H1 (cell line): ENCODE measurements around the gene KCNC4. TPM values are rescaled to one million over a fixed set of nuclear protein-coding genes. Genes with fewer than 3 reads are reported as not detected.

Source experiments
- CTCF ChIA-PET: fragments of 300-600 bp; sonication (Branson Sonifier 250); formaldehyde crosslinking; loops from one replicate; lab custom pipeline; 2021; ENCODE audit not compliant: partially characterized antibody; lab: Charles Lee
- POLR2A ChIA-PET: fragments of 300-600 bp; sonication (Branson Sonifier 250); formaldehyde crosslinking; loops from one replicate; lab custom pipeline; 2021; ENCODE audit warnings: inconsistent platforms; ENCODE audit not compliant: partially characterized antibody; lab: Charles Lee
- DNase-seq, 2 experiments: peaks; one replicate each; pipeline versions ENCODE4 v3.0.0 to v3.0.0-alpha.2; 2010 to 2022; ENCODE audit warnings: low spot score in 2 of 2, low read depth in 1 of 2, mixed read lengths in 1 of 2
- FAIRE-seq: peaks from 2 replicates; lab custom pipeline; 2011; peaks lifted over from hg19 to GRCh38; lab: Jason Lieb, UNC
- H2AFZ ChIP-seq: 2 replicates; pipeline ENCODE4 v1.8.1; 2012; ENCODE audit warnings: low read length, inconsistent platforms
- H2AK5ac ChIP-seq: 2 replicates; pipeline ENCODE4 v1.6.1; 2013; ENCODE audit warnings: low read depth, low read length
- H2BK120ac ChIP-seq: replicated peaks from 2 replicates; pipeline ENCODE3; 2013; ENCODE audit warnings: low read depth, low read length, inconsistent platforms
- H2BK12ac ChIP-seq: 2 replicates; pipeline ENCODE4 v1.6.1; 2013; ENCODE audit warnings: low read depth, low read length
- H2BK15ac ChIP-seq: 2 replicates; pipeline ENCODE4 v1.6.1; 2013; ENCODE audit warnings: low read length
- H2BK20ac ChIP-seq: 2 replicates; pipeline ENCODE4 v1.6.1; 2013; ENCODE audit warnings: low read length
- H2BK5ac ChIP-seq: 2 replicates; pipeline ENCODE4 v1.6.1; 2013; ENCODE audit warnings: low read depth, low read length
- H3K14ac ChIP-seq: 2 replicates; pipeline ENCODE4 v1.6.1; 2013; ENCODE audit warnings: inconsistent platforms; ENCODE audit not compliant: insufficient read length
- H3K18ac ChIP-seq: 2 replicates; pipeline ENCODE4 v1.6.1; 2013; ENCODE audit warnings: low read length; ENCODE audit errors: extremely low read depth
- H3K23ac ChIP-seq: 2 replicates; pipeline ENCODE4 v1.6.1; 2013; ENCODE audit warnings: inconsistent platforms; ENCODE audit not compliant: insufficient read length
- H3K23me2 ChIP-seq: 2 replicates; pipeline ENCODE4 v1.6.1; 2013; ENCODE audit warnings: low read depth, low read length
- H3K27ac ChIP-seq: 2 replicates; pipeline ENCODE4 v1.6.1; 2011; ENCODE audit warnings: low read depth, low read length, inconsistent platforms
- H3K27me3 ChIP-seq, 4 experiments: replicated peaks in 1 of 4; 1 replicate in 1 of 4; 2 replicates in 3 of 4; pipeline versions ENCODE4 v1.6.1 to v1.8.1; 2011 to 2013; ENCODE audit warnings: low read length in 3 of 4, mild to moderate bottlenecking in 3 of 4, inconsistent platforms in 2 of 4, mixed read lengths in 2 of 4, moderate library complexity in 1 of 4; ENCODE audit not compliant: control insufficient read depth in 3 of 4, insufficient read depth in 3 of 4; ENCODE audit errors: extremely low read depth in 1 of 4
- H3K36me3 ChIP-seq, 4 experiments: 2 replicates each; pipeline versions ENCODE4 v1.6.1 to v1.8.1; 2011 to 2013; ENCODE audit warnings: mild to moderate bottlenecking in 4 of 4, low read length in 3 of 4, moderate library complexity in 2 of 4, control low read depth in 1 of 4, inconsistent platforms in 1 of 4; ENCODE audit not compliant: insufficient read depth in 4 of 4, control insufficient read depth in 2 of 4
- H3K4ac ChIP-seq: replicated peaks from 2 replicates; pipeline ENCODE3; 2013; ENCODE audit warnings: low read length, low read depth, mixed read lengths, inconsistent platforms; ENCODE audit not compliant: insufficient read length
- H3K4me1 ChIP-seq, 4 experiments: replicated peaks in 1 of 4; 1 replicate in 1 of 4; 2 replicates in 3 of 4; pipeline versions ENCODE4 v1.6.1 to v1.8.1; 2011 to 2013; ENCODE audit warnings: low read length in 3 of 4, inconsistent platforms in 2 of 4, mixed read lengths in 1 of 4; ENCODE audit not compliant: insufficient read depth in 4 of 4, control insufficient read depth in 3 of 4
- H3K4me2 ChIP-seq, 2 experiments: 2 replicates each; pipeline versions ENCODE4 v1.6.1 to v1.8.1; 2011 to 2013; ENCODE audit warnings: low read depth in 2 of 2, low read length in 2 of 2, control low read depth in 1 of 2, inconsistent platforms in 1 of 2, mild to moderate bottlenecking in 1 of 2; ENCODE audit not compliant: insufficient read depth in 1 of 2
- H3K4me3 ChIP-seq, 4 experiments: fragments of 200-600, 300-600 bp in 1 of 4; sonication (generic), shearing (Covaris generic), sonication (Bioruptor Twin) in 1 of 4; 2 replicates each; pipeline versions ENCODE4 v1.5.1 to v1.8.1; 2011 to 2016; ENCODE audit warnings: low read length in 4 of 4, low read depth in 3 of 4, control low read depth in 2 of 4, inconsistent platforms in 2 of 4, mild to moderate bottlenecking in 2 of 4, mixed read lengths in 1 of 4, moderate library complexity in 1 of 4; ENCODE audit not compliant: insufficient read depth in 2 of 4; ENCODE audit errors: extremely low read depth in 1 of 4
- H3K56ac ChIP-seq: replicated peaks from 2 replicates; pipeline ENCODE3; 2013; ENCODE audit warnings: low read depth, mild to moderate bottlenecking, mixed read lengths, low read length, inconsistent platforms; ENCODE audit not compliant: insufficient read length
- H3K79me1 ChIP-seq: 2 replicates; pipeline ENCODE4 v1.6.1; 2013; ENCODE audit warnings: low read depth, low read length, control low read depth
- H3K79me2 ChIP-seq, 2 experiments: 2 replicates each; pipeline versions ENCODE4 v1.6.1 to v1.8.1; 2012 to 2013; ENCODE audit warnings: low read length in 2 of 2, mild to moderate bottlenecking in 2 of 2, inconsistent platforms in 1 of 2; ENCODE audit not compliant: insufficient read depth in 2 of 2, control insufficient read depth in 1 of 2
- H3K9ac ChIP-seq, 4 experiments: replicated peaks in 1 of 4; 1 replicate in 1 of 4; 2 replicates in 3 of 4; pipeline versions ENCODE4 v1.6.1 to v1.8.1; 2011 to 2013; ENCODE audit warnings: low read depth in 3 of 4, low read length in 3 of 4, control low read depth in 2 of 4, mild to moderate bottlenecking in 2 of 4, moderate library complexity in 2 of 4, inconsistent platforms in 1 of 4; ENCODE audit errors: extremely low read depth in 1 of 4
- H3K9me3 ChIP-seq, 2 experiments: 2 replicates each; pipeline versions ENCODE4 v1.6.1 to v1.8.1; 2012 to 2013; ENCODE audit warnings: mild to moderate bottlenecking in 2 of 2, moderate library complexity in 2 of 2, control low read depth in 1 of 2, inconsistent platforms in 1 of 2, low read depth in 1 of 2, low read length in 1 of 2, mixed read lengths in 1 of 2; ENCODE audit not compliant: insufficient read depth in 2 of 2
- H4K20me1 ChIP-seq, 2 experiments: replicated peaks in 1 of 2; 2 replicates each; pipeline versions ENCODE3 to v1.8.1; 2011 to 2013; ENCODE audit warnings: inconsistent platforms in 2 of 2, low read length in 2 of 2, mild to moderate bottlenecking in 1 of 2; ENCODE audit not compliant: insufficient read depth in 2 of 2, control insufficient read depth in 1 of 2
- H4K5ac ChIP-seq: 2 replicates; pipeline ENCODE4 v1.6.1; 2013; ENCODE audit warnings: low read length, low read depth, mixed read lengths, inconsistent platforms; ENCODE audit not compliant: insufficient read length
- H4K8ac ChIP-seq: 2 replicates; pipeline ENCODE4 v1.8.0; 2013; ENCODE audit warnings: mild to moderate bottlenecking, moderate library complexity, low read length, inconsistent platforms; ENCODE audit not compliant: insufficient read depth; ENCODE audit errors: extremely low read depth
- H4K91ac ChIP-seq: replicated peaks from 2 replicates; pipeline ENCODE3; 2013; ENCODE audit warnings: low read length, mixed read lengths, inconsistent platforms; ENCODE audit not compliant: insufficient read length
- BACH1 ChIP-seq: IDR thresholded peaks from 2 replicates; pipeline ENCODE4 v1.6.1; 2012; ENCODE audit warnings: low read length, improper control_type of control experiment
- EP300 ChIP-seq, 2 experiments: IDR thresholded peaks; 1 replicate in 1 of 2; 2 replicates in 1 of 2; pipeline ENCODE4 v1.6.1; 2011 to 2012; ENCODE audit warnings: low read depth in 2 of 2, low read length in 2 of 2, mild to moderate bottlenecking in 2 of 2, borderline replicate concordance in 1 of 2, inconsistent platforms in 1 of 2, moderate library complexity in 1 of 2
- FOSL1 ChIP-seq: IDR thresholded peaks from 2 replicates; pipeline ENCODE4 v1.6.1; 2011; ENCODE audit warnings: mild to moderate bottlenecking, low read depth, low read length, moderate library complexity; ENCODE audit not compliant: insufficient read depth
- HDAC6 ChIP-seq: IDR thresholded peaks from one replicate; pipeline ENCODE4 v1.7.1; 2012; ENCODE audit warnings: low read depth, mild to moderate bottlenecking, inconsistent platforms, low read length, moderate library complexity
- JUND ChIP-seq: IDR thresholded peaks from 2 replicates; pipeline ENCODE4 v1.6.1; 2011; ENCODE audit warnings: mild to moderate bottlenecking, improper control_type of control experiment, low read length
- PHF8 ChIP-seq: fragments of 200-600 bp; sonication (generic); conservative IDR thresholded peaks from 2 replicates; pipeline ENCODE4 v1.7.1; 2012; ENCODE audit warnings: low read depth, mild to moderate bottlenecking, inconsistent platforms, low read length, moderate library complexity
- POLR2A ChIP-seq, 2 experiments: IDR thresholded peaks; 1 replicate in 1 of 2; 2 replicates in 1 of 2; pipeline ENCODE4 v1.6.1; 2011; ENCODE audit warnings: low read depth in 2 of 2, low read length in 2 of 2, mild to moderate bottlenecking in 2 of 2; ENCODE audit errors: control extremely low read depth in 1 of 2
- RFX5 ChIP-seq: IDR thresholded peaks from 2 replicates; pipeline ENCODE4 v1.6.1; 2011; ENCODE audit warnings: low read depth, low read length, improper control_type of control experiment, borderline replicate concordance
- RXRA ChIP-seq: IDR thresholded peaks from 2 replicates; pipeline ENCODE4 v1.6.1; 2011; ENCODE audit warnings: low read depth, mild to moderate bottlenecking, low read length, moderate library complexity; ENCODE audit not compliant: insufficient read depth
- SP1 ChIP-seq: IDR thresholded peaks from 2 replicates; pipeline ENCODE4 v1.6.1; 2011; ENCODE audit warnings: low read depth, low read length
- SRF ChIP-seq: IDR thresholded peaks from 2 replicates; pipeline ENCODE4 v1.6.1; 2011; ENCODE audit warnings: mild to moderate bottlenecking, low read depth, low read length, moderate library complexity
- TEAD4 ChIP-seq: IDR thresholded peaks from 2 replicates; pipeline ENCODE4 v1.6.1; 2012; ENCODE audit warnings: low read depth, low read length, inconsistent platforms, mixed read lengths
- YY1 ChIP-seq: IDR thresholded peaks from 2 replicates; pipeline ENCODE4 v1.6.1; 2011; ENCODE audit warnings: low read depth, mild to moderate bottlenecking, low read length
- WGBS, 2 experiments: shearing (Covaris generic) in 1 of 2; methylation state at CpG; one replicate each; pipeline versions ENCODE4 v1.1.6 to v1.1.7; 2013 to 2015; ENCODE audit warnings: low lambda C conversion rate in 2 of 2, mixed read lengths in 2 of 2, inconsistent platforms in 1 of 2, low coverage in 1 of 2, missing lambda C conversion rate in 1 of 2; ENCODE audit not compliant: insufficient replicate concordance in 2 of 2, insufficient coverage in 1 of 2, insufficient read length in 1 of 2; ENCODE audit errors: extremely low coverage in 1 of 2, missing lambda C conversion rate in 1 of 2; 5-methylcytosine and 5-hydroxymethylcytosine counted together
- polyA plus RNA-seq, 7 experiments: library from polyadenylated mRNA; depleted of rRNA in 3 of 7; stranded (reverse) in 5 of 7; unstranded in 2 of 7; fragments of >200 nt in 5 of 7; fragments of 200-250 nt in 2 of 7; gene quantifications; 1 replicate in 5 of 7; 2 replicates in 1 of 7; 4 replicates in 1 of 7; pipeline versions ENCODE4 v1.2.1 to v1.2.3, GENCODE V29; 2011 to 2013; ENCODE audit warnings: missing spikeins in 2 of 7, mixed read lengths in 2 of 7
- total RNA-seq: library from RNA; stranded (reverse); fragmentation: NEBNext Ultra II Directional; extraction: Animal tissue kit (Norgen Biotek cat#: 25700); gene quantifications from 2 replicates; pipeline ENCODE4 v1.2.1, GENCODE V29; 2021
- TF ChIP-seq, protein P1 (sequence below): IDR thresholded peaks from 2 replicates; pipeline ENCODE4 v1.6.1; 2011; ENCODE audit warnings: low read length, improper control_type of control experiment

The KCNC4 gene
- total and polyA plus RNA-seq, 2 of the 8 experiments (the other 6 are each of a cell fraction or from before 2014, with no cell fraction given): 8.1 to 11.2 TPM

DNA sequence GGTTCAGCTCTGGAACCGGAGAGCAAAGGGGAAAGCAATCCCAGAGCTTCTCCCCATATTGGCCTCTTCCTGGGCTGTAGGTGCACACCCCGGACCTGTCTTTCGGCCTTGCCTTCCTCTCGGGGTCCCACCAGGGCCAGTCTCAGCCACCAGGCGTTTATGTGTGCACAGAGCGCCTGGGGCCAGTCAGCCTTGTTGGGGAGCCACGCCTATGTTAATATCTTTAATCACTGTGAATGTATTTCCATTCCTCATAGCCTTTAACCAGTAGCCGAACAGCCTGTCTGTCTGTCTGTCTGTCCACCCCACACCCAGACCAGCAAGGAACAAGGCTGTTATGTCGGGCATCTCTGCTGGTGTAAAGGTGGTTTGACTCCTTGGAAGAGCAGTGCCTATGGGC is 18.8 kb downstream of the KCNC4 start:
- Histone ChIP-seq H3K36me3 (peaks cover 0 to 5% (median 0%) of the 10 kb centered on the region in 4 experiments; a peak in 3 of 8 replicates), H3K18ac (no peak overlapping the region), H3K27me3 (no peaks in the 10 kb centered on the region), H3K79me1 (no peaks in the 10 kb centered on the region; the same call in 1 of the 2 replicates), H3K27ac (no peak overlapping the region), H2BK120ac (no peak overlapping the region), H3K4me2 (no peak overlapping the region), H3K14ac (no peak overlapping the region), H4K20me1 (peaks cover 2 to 4% of the 10 kb centered on the region in 2 experiments), H3K56ac (no peak overlapping the region), H3K4ac (no peak overlapping the region), H2BK5ac (0 out of 2 replicates have a peak overlapping the region, but pooled peaks have one; percentile 35), H2AK5ac (no peak overlapping the region), H4K5ac (no peak overlapping the region), H4K91ac (no peak overlapping the region), H2BK12ac (no peak overlapping the region), H3K23ac (no peak overlapping the region), H3K23me2 (no peaks in the 10 kb centered on the region), H2BK15ac (no peak overlapping the region), H3K4me1 (peaks cover 0 to 4% (median 2%) of the 10 kb centered on the region in 4 experiments; a peak in 1 of 7 replicates), H3K4me3 (no peak overlapping the region), H2BK20ac (no peak overlapping the region), H4K8ac (no peak overlapping the region), H3K9ac (no peak overlapping the region), H2AFZ (no peak overlapping the region), H3K9me3 (no peaks in the 10 kb centered on the region), H3K79me2 (no peaks in the 10 kb centered on the region)
- ChIA-PET POLR2A (interaction anchor here (1.5 to 1.6 kb wide), 2 partner anchors 10 to 12 kb away, joined by 5 to 6 read pairs; no protein-coding TSS in a partner anchor), CTCF (interaction anchor here (0.6 to 3.0 kb wide), 9 partner anchors 13 to 237 kb away, joined by 3 to 17 read pairs (median 4); no protein-coding TSS in a partner anchor)
- FAIRE-seq (no peak), DNase-seq (no peak)
- WGBS, 2 experiments: 87% methylated on average over 9 of the region's 9 CpGs; no CpG with 5 or more reads in 1 of the 2 experiments
- TF ChIP-seq JUND (no peak), SRF (no peak), RXRA (no peak), RFX5 (no peak), YY1 (no peak), EP300 (IDR thresholded peaks at IDR 0.05; ENCODE audit: borderline replicate concordance in 1 of 2, low read depth in 2 of 2, low read length in 2 of 2) (no peak), FOSL1 (no peak), TEAD4 (no peak), POLR2A (IDR thresholded peaks at IDR 0.05; ENCODE audit: control extremely low read depth in 1 of 2, low read depth in 2 of 2, low read length in 2 of 2) (no peak), PHF8 (no peak), BACH1 (no peak), HDAC6 (no peak), SP1 (no peak)
- TF ChIP-seq, protein P1, sequence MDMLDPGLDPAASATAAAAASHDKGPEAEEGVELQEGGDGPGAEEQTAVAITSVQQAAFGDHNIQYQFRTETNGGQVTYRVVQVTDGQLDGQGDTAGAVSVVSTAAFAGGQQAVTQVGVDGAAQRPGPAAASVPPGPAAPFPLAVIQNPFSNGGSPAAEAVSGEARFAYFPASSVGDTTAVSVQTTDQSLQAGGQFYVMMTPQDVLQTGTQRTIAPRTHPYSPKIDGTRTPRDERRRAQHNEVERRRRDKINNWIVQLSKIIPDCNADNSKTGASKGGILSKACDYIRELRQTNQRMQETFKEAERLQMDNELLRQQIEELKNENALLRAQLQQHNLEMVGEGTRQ: no peak
